HG03354 (cell line): Measurements from ENCODE around the gene L3MBTL3.
"Not testable (repeated sequence)": the region's sequence is repeated elsewhere in the genome, so short reads cannot be mapped to it uniquely, and the experiment has no call there.

Experiments
- ATAC-seq: cut with Tn5 transposase; IDR thresholded peaks from one replicate; pipeline ENCODE4 v1.9.1; 2021; ENCODE audit warnings: mild to moderate bottlenecking; ENCODE audit not compliant: unreplicated experiment, poor library complexity, severe bottlenecking

Gene L3MBTL3

GRCh38 chr6:130065609-130066156, 47.3 kb downstream of the L3MBTL3 start:
- no peak for ATAC-seq

DNA sequence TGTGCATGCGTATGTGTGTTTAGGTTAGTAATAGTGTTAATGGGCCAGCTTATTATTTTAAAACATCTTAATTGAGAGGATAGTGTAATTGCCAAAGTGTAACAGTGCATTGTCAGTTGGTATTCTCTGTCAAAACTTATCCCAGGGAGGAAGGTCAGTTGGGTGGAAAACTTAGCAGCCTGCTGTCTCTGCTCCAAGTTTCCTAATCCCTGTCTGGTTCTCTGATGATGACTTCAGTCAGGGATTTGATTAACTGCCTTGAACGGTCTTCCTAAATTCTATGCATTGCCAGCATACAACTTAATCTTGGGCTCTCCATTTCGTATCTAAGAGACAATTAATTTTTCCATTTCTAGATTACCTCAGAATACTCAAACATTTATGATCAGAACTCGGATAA, 51.1 kb downstream of the L3MBTL3 start:
- ATAC-seq: no peak

DNA sequence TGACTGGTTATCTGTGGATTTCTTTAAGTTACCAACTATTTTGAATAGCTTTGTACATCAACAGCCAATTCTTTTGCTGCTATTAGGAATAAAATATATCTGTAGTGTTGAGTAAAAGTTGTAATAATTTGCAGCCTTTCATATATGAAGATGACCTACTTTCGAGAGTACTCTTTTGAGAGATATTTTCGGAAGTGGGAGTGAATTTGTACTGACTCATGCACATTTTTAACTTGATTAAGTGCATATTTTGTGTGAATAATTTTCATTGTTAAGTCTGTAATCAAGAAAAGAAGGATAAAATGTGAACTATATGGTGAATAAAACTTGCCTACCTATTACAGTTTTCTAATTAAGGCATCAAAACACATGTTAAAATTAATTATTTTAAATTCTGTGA, 51.9 kb downstream of the L3MBTL3 start:
- no peak for ATAC-seq

GRCh38 chr6:130070792-130071191, 52.4 kb downstream of the L3MBTL3 start:
- ATAC-seq: no peak

- ATAC-seq: no peak
Measured at GRCh38 chr6:130075879-130076460, 57.6 kb downstream of the L3MBTL3 start.

DNA sequence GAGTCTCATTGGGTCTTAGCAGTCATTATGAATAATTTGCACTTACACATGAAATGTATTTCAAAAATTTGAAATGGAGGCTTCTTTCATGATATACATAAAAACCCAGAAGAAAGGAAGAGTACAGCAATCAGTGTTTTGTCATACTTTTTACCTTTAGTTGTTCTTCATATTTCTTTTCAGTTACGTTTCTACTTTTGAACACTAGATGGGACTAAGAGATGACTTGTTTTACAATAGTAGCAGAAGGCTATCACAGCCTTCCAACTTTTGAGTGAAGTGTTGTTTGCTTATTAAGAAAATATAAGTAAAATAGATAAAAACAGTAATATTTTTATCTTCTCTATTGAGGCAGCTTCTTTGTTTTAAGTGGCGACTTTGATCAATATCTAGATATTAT, 58.1 kb downstream of the L3MBTL3 start:
- ATAC-seq: no peak

GRCh38 chr6:130090796-130091195, 72.4 kb downstream of the L3MBTL3 start:
- no peak for ATAC-seq

GRCh38 chr6:130093546-130093945, 75.2 kb downstream of the L3MBTL3 start:
- no peak for ATAC-seq

- no peak for ATAC-seq
Measured at GRCh38 chr6:130098317-130098716, 79.9 kb downstream of the L3MBTL3 start.

GRCh38 chr6:130099119-130099518, 80.7 kb downstream of the L3MBTL3 start:
- ATAC-seq: no peak

GRCh38 chr6:130105996-130106704, 87.8 kb downstream of the L3MBTL3 start:
- peak; percentile 74 for ATAC-seq

DNA sequence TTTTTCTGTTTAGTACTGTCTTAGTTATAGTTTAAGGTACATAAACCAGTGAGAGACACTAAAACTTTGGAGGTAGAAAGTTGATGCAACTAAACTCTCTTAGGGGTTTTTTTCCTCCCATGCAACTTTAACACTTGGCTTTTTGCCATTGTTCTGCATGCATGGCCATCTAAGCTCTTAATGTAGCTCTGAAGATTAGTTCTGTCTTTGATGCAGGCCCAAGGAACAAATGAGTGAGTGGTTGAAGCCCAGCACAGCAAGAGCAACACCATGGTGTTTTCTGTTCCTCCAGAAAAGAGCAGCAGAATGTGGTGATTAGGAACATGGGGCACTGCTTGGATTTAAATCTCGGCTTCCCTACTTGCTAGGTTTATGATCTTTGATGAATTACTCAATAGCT, 89.3 kb downstream of the L3MBTL3 start:
- no peak for ATAC-seq

DNA sequence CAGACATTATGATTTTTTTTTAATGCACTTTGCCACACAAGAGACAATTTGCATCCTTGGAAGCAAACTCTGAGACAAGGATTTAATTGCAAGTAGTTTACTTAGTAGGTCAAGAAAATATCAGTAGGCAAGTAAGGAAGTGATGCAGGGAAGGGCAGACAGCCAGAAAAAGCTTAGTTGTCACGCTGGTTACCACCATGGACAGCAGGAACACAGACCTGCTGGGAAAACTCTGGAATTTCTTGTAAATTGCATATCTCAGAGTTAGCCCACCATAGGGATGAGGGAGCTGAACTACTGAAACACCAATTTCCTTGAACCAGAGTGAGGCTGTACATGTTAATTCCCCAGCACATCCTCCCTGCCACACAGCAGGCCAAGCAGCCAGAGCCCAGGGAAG, 92.7 kb downstream of the L3MBTL3 start:
- no peak for ATAC-seq

DNA sequence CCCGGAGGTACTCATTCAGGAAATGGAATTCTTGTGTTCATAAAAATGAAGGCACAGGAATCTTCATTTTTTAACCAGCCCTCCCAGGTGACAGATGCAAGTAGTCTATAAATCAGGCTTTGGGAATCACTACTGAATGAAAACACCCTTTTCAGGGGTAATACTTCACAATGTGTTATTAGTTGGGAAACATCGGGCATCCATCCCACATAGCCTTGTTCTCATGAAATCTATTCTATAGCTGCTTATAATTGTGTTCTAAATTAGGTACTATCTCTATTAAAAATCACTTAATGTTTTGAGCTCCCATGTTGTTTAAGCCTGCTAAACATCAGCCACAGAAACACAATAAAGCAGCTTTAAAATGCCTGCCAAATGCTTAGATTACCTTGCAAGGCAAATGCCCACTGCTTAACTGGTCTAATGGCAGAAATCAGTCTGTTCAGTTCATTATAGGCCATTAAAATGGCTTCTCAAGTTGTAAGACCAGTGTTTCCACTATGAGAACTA, 94.9 kb downstream of the L3MBTL3 start:
- no peak for ATAC-seq

DNA sequence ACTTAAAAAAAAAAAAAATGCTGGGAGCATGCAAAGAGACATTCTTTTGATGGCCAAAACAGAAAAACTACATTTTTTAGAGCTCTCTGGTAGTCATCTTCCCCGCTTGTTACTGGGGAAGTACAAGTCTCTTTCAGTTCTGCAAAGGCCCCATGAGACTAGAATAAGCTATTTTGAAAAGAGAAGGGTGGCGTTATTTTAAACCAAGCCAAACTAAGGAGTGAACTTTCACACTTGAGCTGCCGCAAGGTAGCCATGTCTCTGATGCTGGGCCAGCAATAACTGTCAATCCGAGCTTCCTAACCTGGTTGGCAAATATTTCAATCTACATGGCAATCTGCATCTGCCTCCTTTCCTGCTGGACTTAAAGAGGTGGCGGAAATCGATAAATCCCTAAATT, 96.7 kb downstream of the L3MBTL3 start:
- peak; percentile 86 for ATAC-seq

DNA sequence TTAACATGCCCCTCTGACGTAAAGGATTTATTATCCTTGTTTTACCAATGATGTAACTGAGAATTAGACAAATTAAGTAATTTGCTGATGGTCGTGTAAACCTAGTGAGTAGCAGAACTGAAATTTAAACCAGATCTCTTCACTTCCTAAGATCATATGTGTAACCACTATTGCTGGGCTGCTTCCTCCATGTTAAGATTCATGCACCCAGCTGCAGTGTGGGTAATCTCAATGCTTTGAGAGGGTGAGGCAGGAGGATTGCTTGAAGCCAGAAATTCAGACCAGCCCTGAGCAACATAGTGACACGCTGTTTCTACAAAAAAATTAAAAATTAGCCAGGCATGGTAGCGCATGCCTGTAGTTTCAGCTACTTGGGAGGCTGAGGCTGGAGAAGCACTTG, 97.9 kb downstream of the L3MBTL3 start:
- ATAC-seq: peak; percentile 48

- not testable (repeated sequence) for ATAC-seq
Measured at GRCh38 chr6:130117187-130117701, 98.9 kb downstream of the L3MBTL3 start.

DNA sequence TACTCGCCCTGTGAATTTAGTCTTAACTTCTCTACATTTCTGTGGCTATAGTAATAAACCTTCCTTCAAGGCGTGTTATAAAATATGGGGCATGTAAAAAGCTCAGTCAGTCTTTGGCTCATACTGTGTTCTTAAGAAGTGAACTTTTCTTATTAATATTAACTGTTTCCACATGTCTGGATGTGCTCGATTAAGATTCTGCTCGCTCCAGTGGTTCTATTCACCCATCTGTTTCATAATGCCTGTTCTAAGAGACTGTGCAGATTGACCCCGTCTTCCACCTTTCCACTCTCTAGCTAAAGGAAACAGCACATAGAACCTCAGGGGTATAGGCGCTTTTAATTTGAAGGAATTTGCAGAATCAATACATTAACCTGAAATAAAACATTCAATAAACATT, 99.9 kb downstream of the L3MBTL3 start:
- no peak for ATAC-seq

DNA sequence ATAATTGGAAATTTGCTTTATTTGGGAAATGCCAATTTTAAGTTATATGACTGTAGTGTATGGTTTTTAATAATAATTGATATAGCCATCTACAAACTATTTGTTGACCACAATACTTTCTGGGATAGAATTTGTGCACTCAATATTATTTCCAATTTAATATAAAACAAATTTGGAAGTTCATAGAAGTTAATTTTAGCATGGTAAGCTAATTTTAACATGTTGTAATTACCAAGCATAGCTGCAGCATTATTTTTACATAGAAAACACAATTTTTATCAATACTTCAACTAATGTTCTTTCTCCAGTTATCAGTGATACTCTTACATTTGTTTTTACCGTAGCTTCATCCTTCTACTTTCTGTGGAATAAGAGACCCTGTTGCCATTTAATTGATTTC, 100.8 kb downstream of the L3MBTL3 start:
- ATAC-seq: no peak

GRCh38 chr6:130120731-130121130, 102.3 kb downstream of the L3MBTL3 start:
- ATAC-seq: no peak

- ATAC-seq: no peak
Measured at GRCh38 chr6:130122243-130122642, 103.9 kb downstream of the L3MBTL3 start.
